ENCODE data around the gene KNDC1. TPM values are rescaled to one million over a fixed set of nuclear protein-coding genes. Genes with fewer than 3 reads are reported as not detected.

The KNDC1 gene
- total and polyA plus RNA-seq, 10 of the 15 experiments (the other 5 are each of a cell fraction or from before 2014, with no cell fraction given), result 0.03 to 0.11 (median 0.05) TPM; not detected in 7

GRCh38 chr10:133159611-133159949, 439 bp upstream of the KNDC1 start (continued):
- no peak for TF ChIP-seq HCFC1 (IDR thresholded peaks at IDR 0.05; ENCODE audit: low read length)
- no peak for TF ChIP-seq RAD21 (IDR thresholded peaks at IDR 0.05; ENCODE audit: insufficient read depth, low read depth, low read length)
- TF ChIP-seq NBN (IDR thresholded peaks at IDR 0.05), result no peak
- no peak for TF ChIP-seq YY1 (IDR thresholded peaks at IDR 0.05; ENCODE audit: low read depth, low read length)
- no peak for TF ChIP-seq TBL1XR1 (IDR thresholded peaks at IDR 0.05; ENCODE audit: low read depth, low read length)
- no peak for TF ChIP-seq RELB (IDR thresholded peaks at IDR 0.05; ENCODE audit: low read depth)
- TF ChIP-seq MTA2 (IDR thresholded peaks at IDR 0.05; ENCODE audit: low read depth), result no peak
- no peak for TF ChIP-seq EGR1 (IDR thresholded peaks at IDR 0.05; ENCODE audit: borderline replicate concordance in 1 of 2, low read depth in 2 of 2, low read length in 2 of 2)
- TF ChIP-seq MEF2B (IDR thresholded peaks at IDR 0.05; ENCODE audit: partially characterized antibody, poor library complexity, severe bottlenecking), result no peak
- TF ChIP-seq RUNX3 (IDR thresholded peaks at IDR 0.05; ENCODE audit: low read length), result no peak
- no peak for TF ChIP-seq JUND (IDR thresholded peaks at IDR 0.05; ENCODE audit: low read depth, low read length)
- no peak for TF ChIP-seq E2F4 (IDR thresholded peaks at IDR 0.05; ENCODE audit: low read depth, low read length)
